ENCODE measurements around the gene VTI1A. TPM values are rescaled to one million over a fixed set of nuclear protein-coding genes. Genes with fewer than 3 reads are reported as not detected.

VTI1A gene
- total and polyA plus RNA-seq, 2 of the 8 experiments (the other 6 are each of a cell fraction or from before 2014, with no cell fraction given): 6.0 to 20.0 TPM

DNA sequence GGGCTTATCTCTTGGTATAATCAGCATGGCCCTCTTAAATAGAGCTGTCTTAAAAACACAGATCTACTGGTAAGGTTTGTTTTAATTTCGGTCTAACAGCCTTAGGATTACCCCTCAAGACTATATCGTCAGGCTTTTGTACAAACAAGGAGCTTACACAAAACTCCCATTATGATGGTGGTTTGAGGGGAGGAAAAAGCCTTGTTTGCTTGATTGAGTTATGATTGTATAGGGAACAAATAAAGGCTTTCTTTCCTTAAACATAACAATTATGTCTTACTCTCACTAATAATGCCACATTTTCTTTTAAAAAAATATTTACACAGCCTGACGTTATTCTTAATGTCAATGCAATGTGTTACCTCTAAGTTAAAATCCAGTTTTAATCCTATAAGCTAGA lies 314.2 kb downstream of the VTI1A start (continued):
- TF ChIP-seq, protein P1, sequence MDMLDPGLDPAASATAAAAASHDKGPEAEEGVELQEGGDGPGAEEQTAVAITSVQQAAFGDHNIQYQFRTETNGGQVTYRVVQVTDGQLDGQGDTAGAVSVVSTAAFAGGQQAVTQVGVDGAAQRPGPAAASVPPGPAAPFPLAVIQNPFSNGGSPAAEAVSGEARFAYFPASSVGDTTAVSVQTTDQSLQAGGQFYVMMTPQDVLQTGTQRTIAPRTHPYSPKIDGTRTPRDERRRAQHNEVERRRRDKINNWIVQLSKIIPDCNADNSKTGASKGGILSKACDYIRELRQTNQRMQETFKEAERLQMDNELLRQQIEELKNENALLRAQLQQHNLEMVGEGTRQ (IDR thresholded peaks at IDR 0.05; ENCODE audit: low read length): no peak
- TF ChIP-seq HDAC6 (IDR thresholded peaks at IDR 0.05; ENCODE audit: low read depth, low read length): no peak
- no peak for TF ChIP-seq TCF12 (IDR thresholded peaks at IDR 0.05; ENCODE audit: low read depth, low read length)
- TF ChIP-seq KDM5A (IDR thresholded peaks at IDR 0.05; ENCODE audit: low read length): no peak
- no peak for TF ChIP-seq SRF (IDR thresholded peaks at IDR 0.05; ENCODE audit: low read depth, low read length)
- TF ChIP-seq JUND (IDR thresholded peaks at IDR 0.05; ENCODE audit: low read length): no peak
- TF ChIP-seq GABPA (IDR thresholded peaks at IDR 0.05; ENCODE audit: borderline replicate concordance, insufficient read depth, low read length): no peak
